Measurements from ENCODE around the gene RHOD. TPM values are rescaled to one million over a fixed set of nuclear protein-coding genes. Genes with fewer than 3 reads are reported as not detected.

Gene RHOD
- total RNA-seq, 4 donors from 2014 or later: 18.9 to 87.0 (median 24.4) TPM

- Histone ChIP-seq H3K4me3 (peak within 1 kb of the TSS; percentile 47 to 59 (median 52)), H3K9me3 (no peaks in the 10 kb centered on the region), H3K36me3 (no peaks in the 10 kb centered on the region), H3K27ac (no peak within 1 kb of the TSS), H3K4me1 (peaks cover 8% of the 10 kb centered on the region in 2 donors), H3K27me3 (peaks cover 0 to 14% (median 6%) of the 10 kb centered on the region in 3 donors)
- in situ Hi-C loops (cut with MboI; ENCODE audit: low sequenced_read_pairs in 4 of 4): no loop called here
- ATAC-seq (peak in 1 of 2 donors; percentile 52), DNase-seq (no peak)
- TF ChIP-seq, protein P1, sequence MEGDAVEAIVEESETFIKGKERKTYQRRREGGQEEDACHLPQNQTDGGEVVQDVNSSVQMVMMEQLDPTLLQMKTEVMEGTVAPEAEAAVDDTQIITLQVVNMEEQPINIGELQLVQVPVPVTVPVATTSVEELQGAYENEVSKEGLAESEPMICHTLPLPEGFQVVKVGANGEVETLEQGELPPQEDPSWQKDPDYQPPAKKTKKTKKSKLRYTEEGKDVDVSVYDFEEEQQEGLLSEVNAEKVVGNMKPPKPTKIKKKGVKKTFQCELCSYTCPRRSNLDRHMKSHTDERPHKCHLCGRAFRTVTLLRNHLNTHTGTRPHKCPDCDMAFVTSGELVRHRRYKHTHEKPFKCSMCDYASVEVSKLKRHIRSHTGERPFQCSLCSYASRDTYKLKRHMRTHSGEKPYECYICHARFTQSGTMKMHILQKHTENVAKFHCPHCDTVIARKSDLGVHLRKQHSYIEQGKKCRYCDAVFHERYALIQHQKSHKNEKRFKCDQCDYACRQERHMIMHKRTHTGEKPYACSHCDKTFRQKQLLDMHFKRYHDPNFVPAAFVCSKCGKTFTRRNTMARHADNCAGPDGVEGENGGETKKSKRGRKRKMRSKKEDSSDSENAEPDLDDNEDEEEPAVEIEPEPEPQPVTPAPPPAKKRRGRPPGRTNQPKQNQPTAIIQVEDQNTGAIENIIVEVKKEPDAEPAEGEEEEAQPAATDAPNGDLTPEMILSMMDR (IDR thresholded peaks at IDR 0.05 in 4 of 5, conservative IDR thresholded peaks at IDR 0.05 in 1 of 5): no peak
- no peak for TF ChIP-seq POLR2A (IDR thresholded peaks at IDR 0.05)
- intact Hi-C loops (cut with DNase I; ENCODE audit: low total_unique reads): no loop called here
Observed at GRCh38 chr11:67022961-67023956, 33.4 kb upstream of the RHOD start, which contains the start of gene SYT12. TSS of gene SYT12 (plus strand) at chr11:67023134. CDS start at chr11:67030145, 7,011 bp downstream.

DNA sequence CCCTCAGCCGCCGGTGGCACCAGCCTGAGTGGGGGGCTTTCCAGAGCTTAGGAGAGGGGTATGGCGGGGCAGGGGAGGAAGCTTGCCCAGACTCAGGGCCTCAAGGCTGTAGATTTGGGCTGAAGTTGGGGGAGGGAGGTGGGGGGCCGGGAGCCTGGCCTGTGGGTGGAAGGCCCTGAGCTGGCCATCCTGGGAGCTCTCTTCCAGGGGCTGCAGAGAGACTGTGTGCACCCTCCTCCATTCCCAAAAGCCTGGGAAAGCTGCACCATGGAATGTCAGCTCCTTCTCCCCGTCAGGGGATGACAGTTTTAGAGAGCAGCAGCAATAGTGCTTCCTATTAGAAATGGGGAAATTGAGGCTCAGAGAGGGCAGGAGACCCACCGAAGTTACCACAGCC, 32.7 kb upstream of the RHOD start:
- Histone ChIP-seq H3K27ac (no peak overlapping the region), H3K36me3 (no peaks in the 10 kb centered on the region), H3K4me3 (peak overlapping the region; percentile 39 to 52 (median 52)), H3K4me1 (peaks cover 8% of the 10 kb centered on the region in 2 donors), H3K27me3 (peaks cover 0 to 14% (median 6%) of the 10 kb centered on the region in 3 donors), H3K9me3 (no peaks in the 10 kb centered on the region)
- in situ Hi-C loops (cut with MboI; ENCODE audit: low sequenced_read_pairs in 4 of 4): no loop called here
- TF ChIP-seq, protein P1 (IDR thresholded peaks at IDR 0.05 in 4 of 5, conservative IDR thresholded peaks at IDR 0.05 in 1 of 5): no peak
- TF ChIP-seq POLR2A (IDR thresholded peaks at IDR 0.05): no peak
- DNase-seq (no peak), ATAC-seq (no peak)
- intact Hi-C loops (cut with DNase I; ENCODE audit: low total_unique reads): no loop called here

DNA sequence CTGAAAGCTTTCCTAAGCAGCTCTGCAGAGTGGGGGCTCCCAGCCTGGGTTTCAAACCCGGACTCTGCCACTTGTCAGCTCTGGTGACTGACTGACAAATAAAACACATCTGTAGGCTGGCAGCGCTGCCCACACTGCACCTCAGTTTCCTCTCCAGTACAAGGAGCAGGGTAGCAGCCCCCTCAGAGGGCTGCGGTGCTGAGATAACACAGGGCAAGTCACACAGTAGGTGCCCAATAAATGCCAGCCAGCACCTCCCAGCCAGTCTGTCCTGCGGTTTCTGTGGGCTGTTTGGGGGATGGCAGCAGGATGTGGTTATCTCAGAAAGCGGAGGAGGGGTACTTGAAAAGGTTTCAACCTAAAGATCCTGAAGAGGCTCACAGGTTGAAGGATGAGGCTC, 32.2 kb upstream of the RHOD start:
- no peaks in the 10 kb centered on the region for H3K9me3 ChIP-seq

GRCh38 chr11:67024966-67025365, 31.7 kb upstream of the RHOD start:
- peaks cover 0 to 14% (median 6%) of the 10 kb centered on the region in 3 donors for H3K27me3 ChIP-seq

More for the DNA sequence above, 32.2 kb upstream of the RHOD start:
- H3K4me3 ChIP-seq: no peak overlapping the region
- H3K27ac ChIP-seq: no peak overlapping the region
- no peaks in the 10 kb centered on the region for H3K36me3 ChIP-seq
- intact Hi-C loops (cut with DNase I; ENCODE audit: low total_unique reads) (no loop called here), in situ Hi-C loops (cut with MboI; ENCODE audit: low sequenced_read_pairs in 4 of 4) (no loop called here)
- H3K4me1 ChIP-seq: peaks cover 8% of the 10 kb centered on the region in 2 donors
- DNase-seq: no peak
- ATAC-seq: no peak
- H3K27me3 ChIP-seq: peaks cover 0 to 14% (median 6%) of the 10 kb centered on the region in 3 donors
- no peak for TF ChIP-seq POLR2A (IDR thresholded peaks at IDR 0.05)
- TF ChIP-seq, protein P1 (IDR thresholded peaks at IDR 0.05 in 4 of 5, conservative IDR thresholded peaks at IDR 0.05 in 1 of 5): no peak

More at GRCh38 chr11:67024966-67025365, 31.7 kb upstream of the RHOD start:
- intact Hi-C loops (cut with DNase I; ENCODE audit: low total_unique reads) (no loop called here), in situ Hi-C loops (cut with MboI; ENCODE audit: low sequenced_read_pairs in 4 of 4) (no loop called here)
- H3K4me3 ChIP-seq: no peak overlapping the region
- DNase-seq (no peak), ATAC-seq (no peak)
- no peaks in the 10 kb centered on the region for H3K36me3 ChIP-seq
- H3K9me3 ChIP-seq: no peaks in the 10 kb centered on the region
- H3K4me1 ChIP-seq: peaks cover 8% of the 10 kb centered on the region in 2 donors
- TF ChIP-seq, protein P1 (IDR thresholded peaks at IDR 0.05 in 4 of 5, conservative IDR thresholded peaks at IDR 0.05 in 1 of 5): no peak
- no peak for TF ChIP-seq POLR2A (IDR thresholded peaks at IDR 0.05)
- H3K27ac ChIP-seq: no peak overlapping the region
